IPS-18c (cell line): Measurements from ENCODE around the gene TXNDC11.

ENCODE experiments used
- H3K4me3 ChIP-seq: 2 replicates; pipeline ENCODE4 v1.7.0; 2013; ENCODE audit warnings: low read depth, mild to moderate bottlenecking, low read length, moderate library complexity; ENCODE audit not compliant: insufficient read depth
- H3K9me3 ChIP-seq: one replicate; pipeline ENCODE4 v1.6.1; 2013; ENCODE audit warnings: mild to moderate bottlenecking, low read length, moderate library complexity; ENCODE audit not compliant: control insufficient read depth, insufficient read depth

Gene TXNDC11

GRCh38 chr16:11673091-11674000 lies 69.3 kb downstream of the TXNDC11 start:
- Histone ChIP-seq H3K4me3 (no peak overlapping the region), H3K9me3 (no peaks in the 10 kb centered on the region)

- Histone ChIP-seq H3K9me3 (no peaks in the 10 kb centered on the region), H3K4me3 (no peak overlapping the region)
Observed at GRCh38 chr16:11672206-11673090, 70.2 kb downstream of the TXNDC11 start.

- no peaks in the 10 kb centered on the region for H3K9me3 ChIP-seq
- H3K4me3 ChIP-seq: no peak overlapping the region
Observed at GRCh38 chr16:11671676-11672075, 71.0 kb downstream of the TXNDC11 start.

GRCh38 chr16:11671271-11671670 lies 71.4 kb downstream of the TXNDC11 start:
- H3K9me3 ChIP-seq: no peaks in the 10 kb centered on the region
- H3K4me3 ChIP-seq: no peak overlapping the region

- H3K4me3 ChIP-seq: no peak overlapping the region; the same call in 1 of the 2 replicates
- H3K9me3 ChIP-seq: no peaks in the 10 kb centered on the region
Observed at GRCh38 chr16:11670171-11671131, 72.2 kb downstream of the TXNDC11 start.

- H3K9me3 ChIP-seq: no peaks in the 10 kb centered on the region
- H3K4me3 ChIP-seq: peak overlapping the region; percentile 88
Observed at GRCh38 chr16:11669380-11670146, 73.1 kb downstream of the TXNDC11 start.

GRCh38 chr16:11668623-11669379 lies 73.9 kb downstream of the TXNDC11 start:
- peak overlapping the region; percentile 88 for H3K4me3 ChIP-seq
- H3K9me3 ChIP-seq: no peaks in the 10 kb centered on the region

GRCh38 chr16:11667824-11668622 lies 74.6 kb downstream of the TXNDC11 start, which contains the start of gene SNN:
TSS of gene SNN (plus strand) at chr16:11668455. CDS start at chr16:11676060, 7,605 bp downstream.
- Histone ChIP-seq H3K9me3 (no peaks in the 10 kb centered on the region), H3K4me3 (peak within 1 kb of the TSS; percentile 88)

GRCh38 chr16:11667221-11667823 lies 75.3 kb downstream of the TXNDC11 start:
- no peak overlapping the region; the same call in 1 of the 2 replicates for H3K4me3 ChIP-seq
- no peaks in the 10 kb centered on the region for H3K9me3 ChIP-seq

- Histone ChIP-seq H3K4me3 (no peak overlapping the region), H3K9me3 (no peaks in the 10 kb centered on the region)
Observed at GRCh38 chr16:11666103-11667055, 76.3 kb downstream of the TXNDC11 start.

- no peaks in the 10 kb centered on the region for H3K9me3 ChIP-seq
- H3K4me3 ChIP-seq: no peak overlapping the region; the same call in 1 of the 2 replicates
Observed at GRCh38 chr16:11665071-11665491, 77.6 kb downstream of the TXNDC11 start.

- no peaks in the 10 kb centered on the region for H3K9me3 ChIP-seq
- H3K4me3 ChIP-seq: no peak overlapping the region
Observed at GRCh38 chr16:11662582-11662981, 80.1 kb downstream of the TXNDC11 start.

- Histone ChIP-seq H3K4me3 (no peak overlapping the region), H3K9me3 (no peaks in the 10 kb centered on the region)
Observed at GRCh38 chr16:11660565-11660964, 82.1 kb downstream of the TXNDC11 start.
